ENCODE results near the gene KCTD13.
A peak's percentile ranks its signal among the peaks of the same experiment; 100 is the strongest.
"Not testable (repeated sequence)": the region's sequence is repeated elsewhere in the genome, so short reads cannot be mapped to it uniquely, and the experiment has no call there.

KCTD13 gene

GRCh38 chr16:29894352-29894751 is 31.7 kb downstream of the KCTD13 start:
- TF ChIP-seq GATA1 (IDR thresholded peaks at IDR 0.05; ENCODE audit: low read depth, low read length) (no peak), POLR2A (IDR thresholded peaks at IDR 0.05; ENCODE audit: low read length) (no peak)
- no peak for DNase-seq

- TF ChIP-seq GATA1 (IDR thresholded peaks at IDR 0.05; ENCODE audit: low read depth, low read length), result no peak
- TF ChIP-seq POLR2A (IDR thresholded peaks at IDR 0.05; ENCODE audit: low read length), result no peak
- no peak for DNase-seq
Observed at GRCh38 chr16:29893553-29893952, 32.5 kb downstream of the KCTD13 start.

GRCh38 chr16:29892458-29892813 is 33.6 kb downstream of the KCTD13 start:
- DNase-seq, result no peak
- no peak for TF ChIP-seq POLR2A (IDR thresholded peaks at IDR 0.05; ENCODE audit: low read length)
- no peak for TF ChIP-seq GATA1 (IDR thresholded peaks at IDR 0.05; ENCODE audit: low read depth, low read length)

- TF ChIP-seq POLR2A (IDR thresholded peaks at IDR 0.05; ENCODE audit: low read length) (no peak), GATA1 (IDR thresholded peaks at IDR 0.05; ENCODE audit: low read depth, low read length) (no peak)
- DNase-seq, result no peak
Observed at GRCh38 chr16:29891525-29892457, 34.2 kb downstream of the KCTD13 start.

- DNase-seq, result not testable (repeated sequence)
Observed at GRCh38 chr16:29889372-29889771, 36.7 kb downstream of the KCTD13 start.

GRCh38 chr16:29883987-29884386 is 42.0 kb downstream of the KCTD13 start:
- DNase-seq, result no peak
- TF ChIP-seq POLR2A (IDR thresholded peaks at IDR 0.05; ENCODE audit: low read length) (no peak), GATA1 (IDR thresholded peaks at IDR 0.05; ENCODE audit: low read depth, low read length) (no peak)

- TF ChIP-seq GATA1 (IDR thresholded peaks at IDR 0.05; ENCODE audit: low read depth, low read length), result no peak
Observed at GRCh38 chr16:29881050-29881449, 45.0 kb downstream of the KCTD13 start.

GRCh38 chr16:29878172-29878571 is 47.9 kb downstream of the KCTD13 start:
- TF ChIP-seq GATA1 (IDR thresholded peaks at IDR 0.05; ENCODE audit: low read depth, low read length) (no peak), POLR2A (IDR thresholded peaks at IDR 0.05; ENCODE audit: low read length) (no peak)
- DNase-seq, result no peak

More at GRCh38 chr16:29881050-29881449, 45.0 kb downstream of the KCTD13 start:
- DNase-seq, result no peak

- peak in 1 of 2 experiments; percentile 65 for DNase-seq
- TF ChIP-seq GATA1 (IDR thresholded peaks at IDR 0.05; ENCODE audit: low read depth, low read length), result no peak
- no peak for TF ChIP-seq POLR2A (IDR thresholded peaks at IDR 0.05; ENCODE audit: low read length)
Observed at GRCh38 chr16:29877266-29877961, 48.6 kb downstream of the KCTD13 start.

- no peak for DNase-seq
- TF ChIP-seq GATA1 (IDR thresholded peaks at IDR 0.05; ENCODE audit: low read depth, low read length) (no peak), POLR2A (IDR thresholded peaks at IDR 0.05; ENCODE audit: low read length) (no peak)
Observed at GRCh38 chr16:29876594-29877249, 49.3 kb downstream of the KCTD13 start.

- TF ChIP-seq GATA1 (IDR thresholded peaks at IDR 0.05; ENCODE audit: low read depth, low read length) (no peak), POLR2A (IDR thresholded peaks at IDR 0.05; ENCODE audit: low read length) (no peak)
- no peak for DNase-seq
Observed at GRCh38 chr16:29876217-29876593, 49.8 kb downstream of the KCTD13 start.

- TF ChIP-seq GATA1 (IDR thresholded peaks at IDR 0.05; ENCODE audit: low read depth, low read length) (no peak), POLR2A (IDR thresholded peaks at IDR 0.05; ENCODE audit: low read length) (no peak)
- no peak for DNase-seq
Observed at GRCh38 chr16:29875206-29875605, 50.8 kb downstream of the KCTD13 start.

- TF ChIP-seq POLR2A (IDR thresholded peaks at IDR 0.05; ENCODE audit: low read length) (no peak), GATA1 (IDR thresholded peaks at IDR 0.05; ENCODE audit: low read depth, low read length) (no peak)
- no peak for DNase-seq
Observed at GRCh38 chr16:29873319-29873718, 52.7 kb downstream of the KCTD13 start.

GRCh38 chr16:29871822-29872546 is 54.0 kb downstream of the KCTD13 start:
- TF ChIP-seq POLR2A (IDR thresholded peaks at IDR 0.05; ENCODE audit: low read length) (no peak), GATA1 (IDR thresholded peaks at IDR 0.05; ENCODE audit: low read depth, low read length) (no peak)
- no peak for DNase-seq

- not testable (repeated sequence) for DNase-seq
Observed at GRCh38 chr16:29869067-29869466, 57.0 kb downstream of the KCTD13 start.
